ENCODE data around the gene GEMIN7. TPM values are rescaled to one million over a fixed set of nuclear protein-coding genes. Genes with fewer than 3 reads are reported as not detected.

The GEMIN7 gene
- total RNA-seq, 1 experiment from 2014 or later = 34.0 TPM

DNA sequence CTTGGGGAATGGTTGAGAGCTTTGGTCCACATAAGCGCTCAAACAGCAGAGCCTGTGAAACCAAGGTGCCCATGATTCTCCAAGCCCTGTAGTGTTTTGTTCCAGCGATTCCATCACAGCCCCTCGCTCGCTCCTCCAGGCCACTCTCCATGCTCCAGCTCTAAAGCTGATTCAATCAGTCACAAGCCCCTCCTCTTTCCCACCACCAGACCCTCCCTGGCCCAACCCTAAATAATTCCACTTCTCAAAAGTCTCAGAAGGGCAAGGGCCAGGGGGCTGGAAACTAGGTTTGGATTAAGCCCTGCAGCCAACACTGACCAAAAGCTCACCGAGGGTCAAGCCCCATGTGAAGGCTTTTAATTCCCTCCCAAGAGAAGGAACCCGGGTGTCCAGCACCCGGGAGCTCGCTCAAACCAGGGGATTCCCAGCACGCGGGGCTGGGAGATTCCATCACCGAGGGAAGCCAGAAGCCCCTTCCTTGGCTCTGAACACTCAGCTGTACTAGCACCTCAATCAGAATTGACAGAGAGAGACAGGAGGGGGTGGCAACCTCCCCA, 4.2 kb upstream of the GEMIN7 start:
- no peak overlapping the region for H3K4me3 ChIP-seq (ENCODE audit: low read depth, low read length, poor library complexity, severe bottlenecking)
- no peak overlapping the region for H3K27ac ChIP-seq (ENCODE audit: low read depth, low read length, poor library complexity, severe bottlenecking)
- ChIA-PET POLR2A (ENCODE audit: low non-redundant PET) (no interaction called here), CTCF (no interaction called here)
- TSS peak; percentile 52 for BruUV-seq (replicated peaks)
- H3K4me1 ChIP-seq (ENCODE audit: insufficient read depth, low read length, poor library complexity, severe bottlenecking) = peaks cover 11% of the 10 kb centered on the region
- DNase-seq (ENCODE audit: low spot score) = no peak
- no peaks in the 10 kb centered on the region for H3K9me3 ChIP-seq (ENCODE audit: low read depth, low read length, poor library complexity, severe bottlenecking)
- TF ChIP-seq EZH2 (IDR thresholded peaks at IDR 0.05; ENCODE audit: borderline replicate concordance, low read depth, low read length, poor library complexity, severe bottlenecking) = no peak
- TF ChIP-seq, protein P1, sequence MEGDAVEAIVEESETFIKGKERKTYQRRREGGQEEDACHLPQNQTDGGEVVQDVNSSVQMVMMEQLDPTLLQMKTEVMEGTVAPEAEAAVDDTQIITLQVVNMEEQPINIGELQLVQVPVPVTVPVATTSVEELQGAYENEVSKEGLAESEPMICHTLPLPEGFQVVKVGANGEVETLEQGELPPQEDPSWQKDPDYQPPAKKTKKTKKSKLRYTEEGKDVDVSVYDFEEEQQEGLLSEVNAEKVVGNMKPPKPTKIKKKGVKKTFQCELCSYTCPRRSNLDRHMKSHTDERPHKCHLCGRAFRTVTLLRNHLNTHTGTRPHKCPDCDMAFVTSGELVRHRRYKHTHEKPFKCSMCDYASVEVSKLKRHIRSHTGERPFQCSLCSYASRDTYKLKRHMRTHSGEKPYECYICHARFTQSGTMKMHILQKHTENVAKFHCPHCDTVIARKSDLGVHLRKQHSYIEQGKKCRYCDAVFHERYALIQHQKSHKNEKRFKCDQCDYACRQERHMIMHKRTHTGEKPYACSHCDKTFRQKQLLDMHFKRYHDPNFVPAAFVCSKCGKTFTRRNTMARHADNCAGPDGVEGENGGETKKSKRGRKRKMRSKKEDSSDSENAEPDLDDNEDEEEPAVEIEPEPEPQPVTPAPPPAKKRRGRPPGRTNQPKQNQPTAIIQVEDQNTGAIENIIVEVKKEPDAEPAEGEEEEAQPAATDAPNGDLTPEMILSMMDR (conservative IDR thresholded peaks at IDR 0.05; ENCODE audit: low read depth, low read length) = no peak
- peaks cover 9% of the 10 kb centered on the region for H3K36me3 ChIP-seq (ENCODE audit: insufficient read depth, low read length, poor library complexity, severe bottlenecking)
- H3K27me3 ChIP-seq (replicated peaks; ENCODE audit: insufficient read depth, low read depth, low read length, poor library complexity) = no peaks in the 10 kb centered on the region
- intact Hi-C loops (cut with micrococcal nuclease; ENCODE audit: unreplicated experiment) = no loop called here

DNA sequence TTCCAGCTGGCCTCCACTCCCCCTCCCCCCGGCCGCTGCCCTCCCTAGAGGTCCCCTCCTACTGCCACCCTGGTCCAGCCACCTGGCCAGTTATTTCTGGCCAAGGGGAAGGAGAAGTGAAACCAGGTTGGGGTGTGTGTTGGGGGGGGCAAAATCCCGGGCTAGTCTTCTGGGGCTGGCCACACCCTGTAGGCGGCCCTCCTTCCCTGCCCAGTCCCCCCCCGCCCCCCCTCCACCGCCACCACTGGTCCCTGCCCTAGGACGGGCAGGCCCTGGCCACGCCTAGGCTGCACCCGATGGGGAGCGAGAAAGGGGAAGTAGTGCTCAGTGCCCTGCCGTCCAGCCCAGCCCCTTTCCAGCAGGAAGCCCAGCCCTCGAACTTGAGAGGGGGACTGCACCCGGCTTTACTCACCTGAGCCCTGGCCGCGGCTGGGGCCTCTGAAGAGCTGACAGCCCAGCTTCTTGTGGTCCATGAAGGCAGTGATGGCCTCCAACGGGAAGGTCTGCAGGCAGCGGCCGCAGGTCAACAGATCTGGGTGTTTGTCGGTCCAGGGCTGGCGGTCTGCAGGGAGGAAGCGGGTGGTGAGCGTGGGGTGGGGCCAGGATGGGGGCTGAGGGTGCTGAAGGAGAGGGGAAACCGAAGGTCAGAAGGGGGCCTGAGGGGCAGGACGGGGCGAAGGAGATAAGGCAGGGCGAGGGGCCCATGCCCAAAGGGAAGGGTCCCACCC, 3.6 kb upstream of the GEMIN7 start:
- Histone ChIP-seq H3K36me3 (ENCODE audit: insufficient read depth, low read length, poor library complexity, severe bottlenecking) (peaks cover 3% of the 10 kb centered on the region), H3K4me3 (ENCODE audit: low read depth, low read length, poor library complexity, severe bottlenecking) (peak overlapping the region; percentile 50), H3K27me3 (replicated peaks; ENCODE audit: insufficient read depth, low read depth, low read length, poor library complexity) (no peaks in the 10 kb centered on the region), H3K9me3 (ENCODE audit: low read depth, low read length, poor library complexity, severe bottlenecking) (no peaks in the 10 kb centered on the region), H3K27ac (ENCODE audit: low read depth, low read length, poor library complexity, severe bottlenecking) (no peak overlapping the region), H3K4me1 (ENCODE audit: insufficient read depth, low read length, poor library complexity, severe bottlenecking) (peaks cover 11% of the 10 kb centered on the region)
- no peak for DNase-seq (ENCODE audit: low spot score)
- intact Hi-C loops (cut with micrococcal nuclease; ENCODE audit: unreplicated experiment) = no loop called here
- BruUV-seq (replicated peaks) = no TSS peak
- TF ChIP-seq, protein P1 (conservative IDR thresholded peaks at IDR 0.05; ENCODE audit: low read depth, low read length) = no peak
- TF ChIP-seq EZH2 (IDR thresholded peaks at IDR 0.05; ENCODE audit: borderline replicate concordance, low read depth, low read length, poor library complexity, severe bottlenecking) = no peak
- ChIA-PET POLR2A (ENCODE audit: low non-redundant PET) (no interaction called here), CTCF (no interaction called here)

DNA sequence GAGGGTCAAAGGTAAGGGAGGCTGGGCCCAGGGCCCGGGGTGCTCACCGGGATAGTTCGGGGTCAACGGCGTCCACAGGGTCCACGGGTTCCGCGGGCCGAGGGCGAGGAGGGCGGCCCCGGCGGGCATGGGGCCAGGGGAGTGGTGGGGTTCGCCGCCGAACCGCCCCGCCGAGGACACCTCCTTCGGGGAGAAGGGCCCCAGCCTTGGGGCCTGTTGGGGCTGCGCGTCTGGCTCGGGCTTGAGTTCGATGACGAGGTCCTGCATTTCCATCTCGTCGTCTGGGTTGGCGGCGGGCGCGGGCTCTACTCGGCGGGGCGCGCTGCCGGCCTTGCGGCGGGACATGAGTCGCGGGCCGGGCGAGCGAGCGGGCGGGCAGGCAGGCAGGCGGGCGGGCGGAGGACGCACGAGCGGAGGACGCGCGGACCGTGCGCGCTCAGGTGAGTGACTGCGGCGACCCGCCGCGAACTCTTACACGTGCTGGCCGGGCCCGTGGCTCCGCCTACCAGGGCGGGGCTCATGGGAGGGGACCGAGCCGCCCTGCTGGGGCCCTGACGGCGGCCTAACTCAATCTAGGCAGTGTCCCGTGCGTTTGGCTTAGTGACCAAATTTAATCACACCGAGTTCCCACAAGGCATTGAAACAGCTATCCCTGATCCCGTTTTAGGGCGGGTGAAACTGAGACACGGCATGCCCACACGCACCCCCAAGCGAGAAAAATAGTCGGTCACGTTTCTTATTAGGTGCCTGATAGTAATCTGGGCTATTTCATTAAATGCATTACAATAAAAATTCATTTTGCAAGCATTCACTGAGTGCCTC, 2.8 kb upstream of the GEMIN7 start, which contains the start of gene ZNF296:
Gene ZNF296, minus strand, starts transcription at position 450 of the 822 bp plus-strand sequence. Its CDS starts 105 bp downstream, at position 345.
- intact Hi-C loops (cut with micrococcal nuclease; ENCODE audit: unreplicated experiment) = no loop called here
- DNase-seq (ENCODE audit: low spot score) = peak; percentile 77
- ChIA-PET POLR2A (ENCODE audit: low non-redundant PET) (no interaction called here), CTCF (no interaction called here)
- no TSS peak for BruUV-seq (replicated peaks)
- Histone ChIP-seq H3K4me1 (ENCODE audit: insufficient read depth, low read length, poor library complexity, severe bottlenecking) (peaks cover 11% of the 10 kb centered on the region), H3K9me3 (ENCODE audit: low read depth, low read length, poor library complexity, severe bottlenecking) (no peaks in the 10 kb centered on the region), H3K27me3 (replicated peaks; ENCODE audit: insufficient read depth, low read depth, low read length, poor library complexity) (no peaks in the 10 kb centered on the region), H3K36me3 (ENCODE audit: insufficient read depth, low read length, poor library complexity, severe bottlenecking) (no peaks in the 10 kb centered on the region), H3K27ac (ENCODE audit: low read depth, low read length, poor library complexity, severe bottlenecking) (no peak within 1 kb of the TSS), H3K4me3 (ENCODE audit: low read depth, low read length, poor library complexity, severe bottlenecking) (peak within 1 kb of the TSS; percentile 50)
- no peak for TF ChIP-seq EZH2 (IDR thresholded peaks at IDR 0.05; ENCODE audit: borderline replicate concordance, low read depth, low read length, poor library complexity, severe bottlenecking)

Measured in A673 (cell line).